Measurements from ENCODE around the gene MYO1B.

DNA sequence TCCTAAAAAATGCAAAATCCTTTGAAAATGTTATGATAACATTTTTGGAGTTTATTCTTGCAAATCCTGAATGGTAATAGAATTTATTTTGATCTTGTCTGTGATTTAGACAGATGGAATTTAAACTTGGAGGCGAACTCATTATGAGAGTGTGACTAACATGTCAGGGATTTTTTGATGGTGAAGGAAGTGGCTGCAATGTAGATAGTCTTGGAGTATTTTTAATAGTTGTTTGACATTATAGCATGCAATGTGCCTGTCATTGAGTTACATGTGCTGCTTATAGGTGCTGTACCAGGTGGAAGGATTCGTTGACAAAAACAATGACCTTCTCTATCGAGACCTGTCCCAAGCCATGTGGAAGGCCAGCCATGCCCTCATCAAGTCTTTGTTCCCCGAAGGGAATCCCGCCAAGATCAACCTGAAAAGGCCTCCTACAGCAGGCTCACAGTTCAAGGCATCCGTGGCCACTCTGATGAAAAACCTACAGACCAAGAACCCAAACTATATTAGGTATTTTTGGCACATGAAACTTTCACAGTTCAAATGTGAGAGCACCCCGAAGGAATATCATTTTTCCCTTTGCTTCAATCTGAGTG is 141.8 kb downstream of the MYO1B start:
- TF ChIP-seq, protein P1, sequence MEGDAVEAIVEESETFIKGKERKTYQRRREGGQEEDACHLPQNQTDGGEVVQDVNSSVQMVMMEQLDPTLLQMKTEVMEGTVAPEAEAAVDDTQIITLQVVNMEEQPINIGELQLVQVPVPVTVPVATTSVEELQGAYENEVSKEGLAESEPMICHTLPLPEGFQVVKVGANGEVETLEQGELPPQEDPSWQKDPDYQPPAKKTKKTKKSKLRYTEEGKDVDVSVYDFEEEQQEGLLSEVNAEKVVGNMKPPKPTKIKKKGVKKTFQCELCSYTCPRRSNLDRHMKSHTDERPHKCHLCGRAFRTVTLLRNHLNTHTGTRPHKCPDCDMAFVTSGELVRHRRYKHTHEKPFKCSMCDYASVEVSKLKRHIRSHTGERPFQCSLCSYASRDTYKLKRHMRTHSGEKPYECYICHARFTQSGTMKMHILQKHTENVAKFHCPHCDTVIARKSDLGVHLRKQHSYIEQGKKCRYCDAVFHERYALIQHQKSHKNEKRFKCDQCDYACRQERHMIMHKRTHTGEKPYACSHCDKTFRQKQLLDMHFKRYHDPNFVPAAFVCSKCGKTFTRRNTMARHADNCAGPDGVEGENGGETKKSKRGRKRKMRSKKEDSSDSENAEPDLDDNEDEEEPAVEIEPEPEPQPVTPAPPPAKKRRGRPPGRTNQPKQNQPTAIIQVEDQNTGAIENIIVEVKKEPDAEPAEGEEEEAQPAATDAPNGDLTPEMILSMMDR (conservative IDR thresholded peaks at IDR 0.05): no peak
- TF ChIP-seq ZFX (IDR thresholded peaks at IDR 0.05): no peak
